GM12891 (cell line): ENCODE measurements around the gene PTCHD4.

Source experiments
- PAX5 ChIP-seq: IDR thresholded peaks from 2 replicates; pipeline ENCODE4 v1.6.1; 2011; ENCODE audit warnings: low read length, moderate library complexity, mild to moderate bottlenecking; ENCODE audit not compliant: insufficient read depth, severe bottlenecking
- POLR2A ChIP-seq: IDR thresholded peaks from 2 replicates; pipeline ENCODE4 v1.6.1; 2011; ENCODE audit warnings: low read depth, low read length, control low read depth
- POLR2AphosphoS5 ChIP-seq: IDR thresholded peaks from 2 replicates; pipeline ENCODE4 v1.6.1; 2011; ENCODE audit warnings: low read depth, low read length, control low read depth
- POU2F2 ChIP-seq: IDR thresholded peaks from 2 replicates; pipeline ENCODE4 v1.6.1; 2011; ENCODE audit warnings: low read depth, mild to moderate bottlenecking, control low read depth, low read length, moderate library complexity
- SPI1 ChIP-seq: IDR thresholded peaks from 2 replicates; pipeline ENCODE4 v1.6.1; 2011; ENCODE audit warnings: low read depth, low read length, control low read depth
- TAF1 ChIP-seq: IDR thresholded peaks from 2 replicates; pipeline ENCODE4 v1.6.1; 2011; ENCODE audit warnings: low read depth, low read length, control low read depth

GRCh38 chr6:48092550-48093217, 18.3 kb downstream of the PTCHD4 start:
- TF ChIP-seq POLR2A: no peak
- TF ChIP-seq POLR2AphosphoS5: no peak
- TF ChIP-seq SPI1: no peak
- no peak for TF ChIP-seq TAF1
- no peak for TF ChIP-seq PAX5
- no peak for TF ChIP-seq POU2F2
